ENCODE measurements around the gene PCDHGB5. TPM values are rescaled to one million over a fixed set of nuclear protein-coding genes. Genes with fewer than 3 reads are reported as not detected.
"Not testable (repeated sequence)": the region's sequence is repeated elsewhere in the genome, so short reads cannot be mapped to it uniquely, and the experiment has no call there.

The PCDHGB5 gene
- 1 to 10 TPM; 6.4 to 7.7 TPM for total RNA-seq
- long read RNA-seq, full-length matches to known transcripts: 1 of 1 reads
- long read RNA-seq, partial matches to known transcripts: 0 of 1 reads
- long read RNA-seq, other reads (novel, unspliced or antisense): 0 of 1 reads

DNA sequence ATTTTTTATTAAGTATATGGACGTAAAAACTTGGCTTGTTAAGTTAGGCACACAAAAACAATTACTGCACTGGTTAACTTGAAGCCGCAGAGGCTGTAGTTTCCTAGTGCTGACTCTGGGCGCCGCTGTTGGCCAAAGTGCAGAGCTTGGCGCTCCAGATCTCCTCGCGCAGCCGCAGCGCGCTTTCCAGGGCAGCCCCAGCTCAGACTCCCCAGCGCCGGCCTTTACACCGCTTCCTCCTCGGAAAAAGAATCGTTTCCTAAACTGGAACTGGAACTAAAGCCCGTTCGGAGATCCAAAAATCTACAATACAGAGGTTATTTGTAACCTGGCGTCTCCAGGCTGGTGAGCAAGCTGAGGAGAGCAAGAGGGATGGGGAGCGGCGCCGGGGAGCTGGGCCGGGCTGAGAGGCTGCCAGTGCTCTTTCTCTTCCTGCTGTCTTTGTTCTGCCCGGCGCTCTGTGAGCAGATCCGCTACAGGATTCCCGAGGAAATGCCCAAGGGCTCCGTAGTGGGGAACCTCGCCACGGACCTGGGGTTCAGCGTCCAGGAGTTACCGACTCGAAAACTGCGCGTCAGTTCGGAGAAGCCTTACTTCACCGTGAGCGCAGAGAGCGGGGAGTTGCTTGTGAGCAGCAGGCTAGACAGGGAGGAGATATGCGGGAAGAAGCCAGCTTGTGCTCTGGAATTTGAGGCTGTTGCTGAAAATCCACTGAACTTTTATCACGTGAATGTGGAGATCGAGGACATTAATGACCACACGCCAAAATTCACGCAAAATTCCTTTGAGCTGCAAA is at the start of gene PCDHGB5:
PCDHGB5 (plus strand) TSS at position 192 of the 796 bp plus-strand sequence; CDS start at position 373, 181 bp downstream.
- intact Hi-C loops (cut with DNase I); DNase-seq: not testable (repeated sequence)
- ATAC-seq: peak; percentile 92 to 96

- intact Hi-C loops (cut with DNase I): loop anchor here in 1 of 2 donors (10.0 kb wide), 2 partner anchors 55 to 145 kb away; partner anchors contain the start of genes PCDHB12, PCDHGA9 and PCDHGB6
- DNase-seq (peak; percentile 38), ATAC-seq (peak; percentile 57 to 66)
Observed at GRCh38 chr5:141349917-141350619, 47.7 kb upstream of the PCDHGB5 start, which contains the start of gene PCDHGB1. Gene PCDHGB1 (plus strand): TSS chr5:141350099. CDS start chr5:141350261, 162 bp downstream.

DNA sequence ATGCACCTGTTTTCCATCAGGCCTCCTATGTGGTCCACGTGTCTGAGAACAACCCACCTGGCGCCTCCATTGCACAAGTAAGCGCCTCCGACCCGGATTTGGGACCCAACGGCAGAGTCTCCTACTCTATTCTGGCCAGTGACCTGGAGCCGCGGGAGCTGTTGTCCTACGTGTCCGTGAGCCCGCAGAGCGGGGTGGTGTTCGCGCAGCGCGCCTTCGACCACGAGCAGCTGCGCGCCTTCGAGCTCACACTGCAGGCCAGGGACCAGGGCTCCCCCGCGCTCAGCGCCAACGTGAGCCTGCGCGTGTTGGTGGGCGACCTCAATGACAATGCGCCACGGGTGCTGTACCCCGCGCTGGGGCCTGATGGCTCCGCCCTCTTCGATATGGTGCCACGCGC is 46.2 kb upstream of the PCDHGB5 start:
- DNase-seq (no peak), ATAC-seq (no peak)
- intact Hi-C loops (cut with DNase I): loop anchor here in 1 of 2 donors (10.0 kb wide), 2 partner anchors 53 to 147 kb away; partner anchors contain the start of genes PCDHB12, PCDHGA9 and PCDHGB6

- DNase-seq (no peak), ATAC-seq (no peak)
- intact Hi-C loops (cut with DNase I): loop anchor here in 1 of 2 donors (10.0 kb wide), 2 partner anchors 50 to 150 kb away; partner anchors contain the start of genes PCDHB12, PCDHGA9 and PCDHGB6
Observed at GRCh38 chr5:141354900-141355469, 42.8 kb upstream of the PCDHGB5 start, which contains the start of gene PCDHGA4. Gene PCDHGA4 (plus strand): TSS chr5:141355021. CDS start chr5:141355108, 87 bp downstream.

GRCh38 chr5:141355641-141356040 is 42.1 kb upstream of the PCDHGB5 start:
- DNase-seq (no peak), ATAC-seq (no peak)
- intact Hi-C loops (cut with DNase I): loop anchor here in 1 of 2 donors (10.0 kb wide), 2 partner anchors 49 to 151 kb away; partner anchors contain the start of genes PCDHB12, PCDHGA9 and PCDHGB6

DNA sequence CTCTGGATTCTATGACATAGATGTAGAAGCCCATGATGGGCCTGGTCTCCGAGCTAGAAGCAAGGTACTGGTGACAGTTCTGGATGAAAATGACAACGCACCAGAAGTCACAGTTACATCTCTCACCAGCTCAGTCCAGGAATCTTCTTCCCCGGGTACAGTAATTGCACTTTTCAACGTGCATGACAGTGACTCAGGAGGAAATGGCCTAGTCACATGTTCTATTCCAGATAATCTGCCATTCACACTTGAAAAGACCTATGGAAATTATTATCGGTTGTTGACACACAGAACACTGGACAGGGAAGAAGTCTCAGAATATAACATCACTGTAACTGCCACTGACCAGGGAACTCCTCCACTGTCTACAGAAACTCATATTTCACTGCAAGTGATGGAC is 41.6 kb upstream of the PCDHGB5 start:
- intact Hi-C loops (cut with DNase I): loop anchor here in 1 of 2 donors (10.0 kb wide), 2 partner anchors 49 to 151 kb away; partner anchors contain the start of genes PCDHB12, PCDHGA9 and PCDHGB6
- ATAC-seq (no peak), DNase-seq (no peak)

DNA sequence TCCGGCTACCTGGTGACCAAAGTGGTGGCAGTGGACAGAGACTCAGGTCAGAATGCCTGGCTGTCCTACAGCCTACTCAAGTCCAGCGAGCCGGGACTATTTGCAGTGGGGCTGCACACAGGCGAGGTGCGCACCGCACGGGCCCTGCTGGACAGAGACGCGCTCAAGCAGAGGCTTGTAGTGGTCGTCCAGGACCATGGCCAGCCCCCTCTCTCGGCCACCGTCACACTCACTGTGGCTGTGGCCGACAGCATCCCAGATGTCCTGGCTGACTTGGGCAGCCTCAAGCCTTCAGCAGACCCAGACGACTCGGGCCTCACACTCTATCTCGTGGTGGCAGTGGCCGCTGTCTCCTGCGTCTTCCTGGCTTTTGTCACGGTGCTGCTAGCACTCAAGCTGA is 40.8 kb upstream of the PCDHGB5 start:
- intact Hi-C loops (cut with DNase I): loop anchor here in 1 of 2 donors (10.0 kb wide), 2 partner anchors 48 to 152 kb away; partner anchors contain the start of genes PCDHB12, PCDHGA9 and PCDHGB6
- ATAC-seq (no peak), DNase-seq (no peak)

DNA sequence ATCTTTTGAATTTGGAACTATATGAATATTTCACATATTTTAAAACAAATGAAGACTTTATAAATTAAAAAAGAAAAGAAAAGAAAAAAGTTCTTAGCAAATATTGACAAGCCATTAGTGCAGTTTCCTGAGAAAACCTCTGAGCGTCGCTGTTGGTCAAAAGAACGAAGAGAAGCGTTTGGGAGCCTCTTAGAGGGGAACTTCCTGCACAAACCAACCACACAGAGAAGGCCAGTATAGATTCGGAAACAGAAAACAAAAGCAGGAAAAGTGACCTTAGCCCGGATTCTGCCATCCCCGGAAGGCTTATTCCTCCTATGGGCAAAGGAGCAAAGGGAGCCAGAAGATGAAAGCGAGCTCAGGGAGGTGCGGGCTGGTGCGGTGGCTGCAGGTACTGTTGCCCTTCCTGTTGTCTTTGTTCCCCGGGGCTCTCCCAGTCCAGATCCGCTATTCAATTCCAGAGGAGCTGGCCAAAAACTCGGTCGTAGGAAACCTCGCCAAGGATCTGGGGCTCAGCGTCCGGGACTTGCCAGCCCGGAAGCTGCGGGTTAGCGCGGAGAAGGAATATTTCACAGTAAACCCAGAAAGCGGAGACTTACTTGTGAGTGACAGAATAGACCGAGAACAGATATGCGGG is 37.8 kb upstream of the PCDHGB5 start, which contains the start of gene PCDHGB2:
PCDHGB2 (plus strand) TSS at position 205 of the 637 bp plus-strand sequence; CDS start at position 347, 142 bp downstream.
- DNase-seq (no peak), ATAC-seq (no peak)
- intact Hi-C loops (cut with DNase I): loop anchor here in 1 of 2 donors (10.0 kb wide), 2 partner anchors 45 to 155 kb away; partner anchors contain the start of genes PCDHB12, PCDHGA9 and PCDHGB6

DNA sequence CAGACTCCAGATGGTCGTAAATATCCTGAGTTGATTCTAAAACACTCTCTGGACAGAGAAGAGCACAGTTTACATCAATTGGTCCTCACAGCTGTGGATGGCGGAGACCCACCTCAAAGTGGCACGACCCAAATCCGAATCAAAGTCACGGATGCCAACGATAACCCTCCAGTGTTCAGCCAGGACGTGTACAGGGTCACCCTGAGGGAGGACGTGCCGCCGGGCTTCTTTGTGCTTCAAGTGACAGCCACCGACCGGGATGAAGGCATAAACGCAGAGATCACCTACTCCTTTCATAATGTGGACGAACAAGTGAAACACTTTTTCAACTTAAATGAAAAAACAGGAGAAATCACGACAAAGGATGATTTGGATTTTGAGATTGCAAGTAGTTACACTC is 37.1 kb upstream of the PCDHGB5 start:
- intact Hi-C loops (cut with DNase I): no loop called here
- DNase-seq: no peak
- no peak for ATAC-seq

GRCh38 chr5:141362719-141363118 is 35.0 kb upstream of the PCDHGB5 start:
- DNase-seq (no peak), ATAC-seq (no peak)
- intact Hi-C loops (cut with DNase I): no loop called here

DNA sequence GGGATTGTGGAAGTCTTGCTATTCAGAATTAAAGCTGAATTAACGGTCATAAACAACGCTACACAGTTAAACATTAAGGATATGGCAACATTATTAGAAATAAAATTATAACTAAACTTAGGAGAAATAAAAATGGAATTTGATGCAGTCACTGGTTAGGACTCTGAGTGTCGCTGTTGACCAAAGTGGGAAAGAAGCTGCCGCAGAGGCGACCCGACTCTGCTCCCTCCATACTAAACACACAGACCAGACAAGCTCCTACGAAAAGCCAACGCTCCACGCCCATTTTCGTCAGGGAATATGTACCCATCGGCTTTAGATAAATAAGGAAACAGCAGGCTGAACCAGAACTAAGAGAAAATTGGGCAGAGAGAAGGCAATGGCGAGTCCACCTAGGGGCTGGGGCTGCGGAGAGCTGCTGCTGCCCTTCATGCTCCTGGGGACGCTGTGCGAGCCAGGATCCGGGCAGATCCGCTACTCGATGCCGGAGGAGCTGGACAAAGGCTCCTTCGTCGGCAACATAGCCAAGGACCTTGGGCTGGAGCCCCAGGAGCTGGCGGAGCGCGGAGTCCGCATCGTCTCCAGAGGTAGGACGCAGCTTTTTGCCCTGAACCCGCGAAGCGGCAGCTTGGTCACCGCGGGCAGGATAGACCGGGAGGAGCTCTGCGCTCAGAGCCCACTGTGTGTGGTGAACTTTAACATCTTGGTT is 33.6 kb upstream of the PCDHGB5 start, which contains the start of gene PCDHGA5:
PCDHGA5 (plus strand) TSS at position 211 of the 709 bp plus-strand sequence; CDS start at position 380, 169 bp downstream.
- DNase-seq (no peak), ATAC-seq (no peak)
- intact Hi-C loops (cut with DNase I): no loop called here

GRCh38 chr5:141366016-141366896 is 31.5 kb upstream of the PCDHGB5 start:
- ATAC-seq (no peak), DNase-seq (no peak)
- intact Hi-C loops (cut with DNase I): no loop called here

- DNase-seq: peak; percentile 49
- intact Hi-C loops (cut with DNase I): no loop called here
Observed at GRCh38 chr5:141369994-141370848, 27.5 kb upstream of the PCDHGB5 start, which contains the start of gene PCDHGB3. Gene PCDHGB3 (plus strand): TSS chr5:141370242. CDS start chr5:141370395, 153 bp downstream.

DNA sequence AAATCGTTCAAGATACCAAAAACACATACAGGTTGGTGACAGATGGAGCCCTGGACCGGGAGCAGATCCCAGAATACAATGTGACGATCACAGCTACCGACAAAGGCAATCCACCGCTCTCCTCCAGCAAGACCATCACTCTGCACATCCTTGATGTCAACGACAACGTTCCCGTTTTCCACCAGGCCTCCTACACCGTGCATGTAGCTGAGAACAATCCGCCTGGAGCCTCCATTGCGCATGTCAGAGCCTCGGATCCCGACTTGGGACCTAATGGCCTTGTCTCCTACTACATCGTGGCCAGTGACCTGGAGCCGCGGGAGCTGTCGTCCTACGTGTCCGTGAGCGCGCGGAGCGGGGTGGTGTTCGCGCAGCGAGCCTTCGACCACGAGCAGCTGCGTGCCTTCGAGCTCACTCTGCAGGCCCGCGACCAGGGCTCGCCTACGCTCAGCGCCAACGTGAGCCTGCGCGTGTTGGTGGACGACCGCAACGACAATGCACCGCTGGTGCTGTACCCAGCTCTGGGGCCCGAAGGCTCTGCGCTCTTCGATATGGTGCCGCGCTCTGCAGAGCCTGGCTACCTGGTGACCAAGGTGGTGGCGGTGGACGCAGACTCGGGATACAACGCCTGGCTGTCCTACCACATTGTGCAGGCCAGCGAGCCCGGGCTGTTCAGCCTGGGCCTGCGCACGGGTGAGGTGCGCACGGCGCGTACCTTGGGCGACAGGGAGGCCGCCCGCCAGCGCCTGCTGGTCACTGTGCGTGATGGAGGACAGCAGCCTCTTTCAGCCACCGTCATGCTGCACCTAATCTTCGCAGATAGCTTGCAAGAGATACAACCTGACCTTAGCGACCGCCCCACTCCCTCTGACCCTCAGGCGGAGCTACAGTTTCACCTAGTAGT is 25.9 kb upstream of the PCDHGB5 start:
- intact Hi-C loops (cut with DNase I): no loop called here
- no peak for DNase-seq

More at GRCh38 chr5:141369994-141370848, 27.5 kb upstream of the PCDHGB5 start, which contains the start of gene PCDHGB3:
- peak; percentile 86 to 90 for ATAC-seq

More for the DNA sequence above, 25.9 kb upstream of the PCDHGB5 start:
- ATAC-seq: peak in 1 of 2 donors; percentile 21
